GM13976 (cell line): Measurements from ENCODE around the gene ERN2.
A peak's percentile ranks its signal among the peaks of the same experiment; 100 is the strongest.

Experiments used
- DNase-seq: peaks from one replicate; pipeline ENCODE4 v3.0.0; 2012; ENCODE audit warnings: low spot score
- CTCF ChIP-seq: IDR thresholded peaks from 2 replicates; pipeline ENCODE4 v1.5.1; 2012; ENCODE audit warnings: borderline replicate concordance, mild to moderate bottlenecking; ENCODE audit not compliant: insufficient read depth; ENCODE audit errors: extremely low read depth, missing control alignments, control extremely low read depth
- in situ Hi-C: fragments of 300-500 bp; cut with MboI; formaldehyde crosslinking; loops from one replicate; pipeline ENCODE4 v1.12.0; 2022; ENCODE audit warnings: low sequenced_read_pairs, mixed read lengths, inconsistent platforms; ENCODE audit not compliant: unreplicated experiment

The ERN2 gene

GRCh38 chr16:23640931-23641765 is 71.9 kb downstream of the ERN2 start, which contains the start of the genes DCTN5 and PALB2:
Gene DCTN5 (plus strand): TSS chr16:23641466. CDS start chr16:23641543, 77 bp downstream.
Gene PALB2 (minus strand): TSS chr16:23641310. CDS start chr16:23641157, 153 bp downstream.
- no peak for TF ChIP-seq CTCF
- in situ Hi-C loops = no loop called here
- DNase-seq = peak; percentile 98

GRCh38 chr16:23640615-23640930 is 72.4 kb downstream of the ERN2 start:
- no peak for TF ChIP-seq CTCF
- no peak for DNase-seq
- in situ Hi-C loops = no loop called here
